LHCN-M2 (cell line): ENCODE measurements around the gene STAT3. TPM values are rescaled to one million over a fixed set of nuclear protein-coding genes. Genes with fewer than 3 reads are reported as not detected.
"Not testable (repeated sequence)": the region's sequence is repeated elsewhere in the genome, so short reads cannot be mapped to it uniquely, and the experiment has no call there.

Experiments
- DNase-seq: peaks from one replicate; pipeline ENCODE4 v3.0.0-alpha.2; 2012; ENCODE audit warnings: low read depth
- total RNA-seq: library from RNA; depleted of rRNA; stranded (reverse); fragments of >200 nt; gene quantifications from 2 replicates; pipeline ENCODE4 v1.2.3, GENCODE V29; 2014

The STAT3 gene
- total RNA-seq, 1 experiment from 2014 or later, result 60.3 TPM

- DNase-seq, result no peak
These were observed 87.2 kb downstream of the STAT3 start for GRCh38 chr17:42301022-42301421.

GRCh38 chr17:42299913-42300312, 88.3 kb downstream of the STAT3 start:
- DNase-seq, result not testable (repeated sequence)

- DNase-seq, result not testable (repeated sequence)
These were observed 88.9 kb downstream of the STAT3 start for GRCh38 chr17:42299361-42299760.

GRCh38 chr17:42297775-42298174, 90.5 kb downstream of the STAT3 start:
- not testable (repeated sequence) for DNase-seq

- no peak for DNase-seq
These were observed 92.2 kb downstream of the STAT3 start for GRCh38 chr17:42296012-42296411.

GRCh38 chr17:42294469-42295398, 93.5 kb downstream of the STAT3 start:
- DNase-seq, result no peak

GRCh38 chr17:42291129-42291528, 97.1 kb downstream of the STAT3 start:
- peak; percentile 79 for DNase-seq

- no peak for DNase-seq
These were observed 97.7 kb downstream of the STAT3 start for GRCh38 chr17:42290577-42290976.

GRCh38 chr17:42289611-42290181, 98.5 kb downstream of the STAT3 start:
- DNase-seq, result no peak

GRCh38 chr17:42288803-42289610, 99.2 kb downstream of the STAT3 start:
- no peak for DNase-seq

- DNase-seq, result peak; percentile 63
These were observed 100.1 kb downstream of the STAT3 start, which contains the start of gene STAT5A for GRCh38 chr17:42287977-42288802. STAT5A (plus strand) TSS chr17:42288498; CDS start chr17:42289412, 914 bp downstream.

GRCh38 chr17:42287305-42287976, 100.8 kb downstream of the STAT3 start:
- DNase-seq, result peak; percentile 62

- DNase-seq, result no peak
These were observed 101.6 kb downstream of the STAT3 start for GRCh38 chr17:42286411-42287221.

- no peak for DNase-seq
These were observed 102.7 kb downstream of the STAT3 start for GRCh38 chr17:42285346-42286050.

- DNase-seq, result no peak
These were observed 103.7 kb downstream of the STAT3 start for GRCh38 chr17:42284566-42284965.

GRCh38 chr17:42284024-42284369, 104.2 kb downstream of the STAT3 start:
- no peak for DNase-seq

- no peak for DNase-seq
These were observed 104.8 kb downstream of the STAT3 start for GRCh38 chr17:42283241-42284023.

GRCh38 chr17:42282478-42283080, 105.7 kb downstream of the STAT3 start:
- no peak for DNase-seq
